Measurements from ENCODE around the gene PARVA. TPM values are rescaled to one million over a fixed set of nuclear protein-coding genes. Genes with fewer than 3 reads are reported as not detected.

Gene PARVA
- total and polyA plus RNA-seq, 2 donors (not counting 1 experiment from before 2014, with no cell fraction given): 27.7 to 195 TPM

GRCh38 chr11:12469451-12469850, 92.1 kb downstream of the PARVA start:
- H3K36me3 ChIP-seq (ENCODE audit: control insufficient read depth, insufficient read depth, low read length): peaks cover 4% of the 10 kb centered on the region
- no peaks in the 10 kb centered on the region for H4K20me1 ChIP-seq (ENCODE audit: control insufficient read depth, extremely low read depth, insufficient read depth, low read length)
- H3K9ac ChIP-seq (ENCODE audit: insufficient read depth, low read length): no peak overlapping the region
- H3K9me3 ChIP-seq (ENCODE audit: control insufficient read depth, insufficient read depth, low read depth, low read length): no peaks in the 10 kb centered on the region
- H2AFZ ChIP-seq (ENCODE audit: low read length): no peak overlapping the region
- peaks cover 40% of the 10 kb centered on the region for H3K79me2 ChIP-seq (ENCODE audit: control insufficient read depth, insufficient read depth, low read length)
- peak overlapping the region; percentile 82 for H3K4me2 ChIP-seq (ENCODE audit: extremely low read depth, insufficient read depth, low read length)
- peaks cover 8% of the 10 kb centered on the region for H3K4me1 ChIP-seq (ENCODE audit: control insufficient read depth, extremely low read depth, insufficient read depth, low read length)
- peak overlapping the region in 2 of 4 experiments; percentile 7 to 17 for H3K4me3 ChIP-seq (replicated peaks in 1 of 4; ENCODE audit: control extremely low read depth in 1 of 4, insufficient read depth in 1 of 4, low read depth in 3 of 4, low read length in 4 of 4)
- peak overlapping the region; percentile 19 for H3K27ac ChIP-seq (ENCODE audit: insufficient read depth, low read length)
- H3K27me3 ChIP-seq (ENCODE audit: control insufficient read depth, insufficient read depth, low read length): no peaks in the 10 kb centered on the region
- peak; percentile 21 to 67 for DNase-seq (ENCODE audit: low read depth in 2 of 2)
- no peak for TF ChIP-seq EZH2 (IDR thresholded peaks at IDR 0.05; ENCODE audit: low read length, missing control alignments)
- TF ChIP-seq CTCF (conservative IDR thresholded peaks at IDR 0.05 in 1 of 2, IDR thresholded peaks at IDR 0.05 in 1 of 2; ENCODE audit: low read depth in 1 of 2, low read length in 2 of 2): no peak

- H3K4me1 ChIP-seq (ENCODE audit: control insufficient read depth, extremely low read depth, insufficient read depth, low read length): peaks cover 8% of the 10 kb centered on the region
- no peaks in the 10 kb centered on the region for H4K20me1 ChIP-seq (ENCODE audit: control insufficient read depth, extremely low read depth, insufficient read depth, low read length)
Measured at GRCh38 chr11:12470236-12470635, 92.9 kb downstream of the PARVA start.

GRCh38 chr11:12472401-12473005, 95.1 kb downstream of the PARVA start:
- DNase-seq (ENCODE audit: low read depth in 2 of 2): peak in 1 of 2 donors; percentile 40
- TF ChIP-seq EZH2 (IDR thresholded peaks at IDR 0.05; ENCODE audit: low read length, missing control alignments): no peak
- TF ChIP-seq CTCF (conservative IDR thresholded peaks at IDR 0.05 in 1 of 2, IDR thresholded peaks at IDR 0.05 in 1 of 2; ENCODE audit: low read depth in 1 of 2, low read length in 2 of 2): no peak
- Histone ChIP-seq H3K79me2 (ENCODE audit: control insufficient read depth, insufficient read depth, low read length) (peaks cover 37% of the 10 kb centered on the region), H3K27ac (ENCODE audit: insufficient read depth, low read length) (no peak overlapping the region), H3K36me3 (ENCODE audit: control insufficient read depth, insufficient read depth, low read length) (peaks cover 11% of the 10 kb centered on the region), H2AFZ (ENCODE audit: low read length) (no peak overlapping the region), H3K4me3 (replicated peaks in 1 of 4; ENCODE audit: control extremely low read depth in 1 of 4, insufficient read depth in 1 of 4, low read depth in 3 of 4, low read length in 4 of 4) (no peak overlapping the region), H3K4me1 (ENCODE audit: control insufficient read depth, extremely low read depth, insufficient read depth, low read length) (peaks cover 8% of the 10 kb centered on the region), H3K9ac (ENCODE audit: insufficient read depth, low read length) (no peak overlapping the region), H3K27me3 (ENCODE audit: control insufficient read depth, insufficient read depth, low read length) (no peaks in the 10 kb centered on the region), H4K20me1 (ENCODE audit: control insufficient read depth, extremely low read depth, insufficient read depth, low read length) (no peaks in the 10 kb centered on the region), H3K9me3 (ENCODE audit: control insufficient read depth, insufficient read depth, low read depth, low read length) (no peaks in the 10 kb centered on the region), H3K4me2 (ENCODE audit: extremely low read depth, insufficient read depth, low read length) (no peak overlapping the region)

More at GRCh38 chr11:12470236-12470635, 92.9 kb downstream of the PARVA start:
- peaks cover 40% of the 10 kb centered on the region for H3K79me2 ChIP-seq (ENCODE audit: control insufficient read depth, insufficient read depth, low read length)
- no peaks in the 10 kb centered on the region for H3K9me3 ChIP-seq (ENCODE audit: control insufficient read depth, insufficient read depth, low read depth, low read length)
- no peaks in the 10 kb centered on the region for H3K27me3 ChIP-seq (ENCODE audit: control insufficient read depth, insufficient read depth, low read length)
- no peak overlapping the region for H3K4me3 ChIP-seq (replicated peaks in 1 of 4; ENCODE audit: control extremely low read depth in 1 of 4, insufficient read depth in 1 of 4, low read depth in 3 of 4, low read length in 4 of 4)
- no peak overlapping the region for H3K4me2 ChIP-seq (ENCODE audit: extremely low read depth, insufficient read depth, low read length)
- no peak for TF ChIP-seq CTCF (conservative IDR thresholded peaks at IDR 0.05 in 1 of 2, IDR thresholded peaks at IDR 0.05 in 1 of 2; ENCODE audit: low read depth in 1 of 2, low read length in 2 of 2)
- TF ChIP-seq EZH2 (IDR thresholded peaks at IDR 0.05; ENCODE audit: low read length, missing control alignments): no peak
- H3K27ac ChIP-seq (ENCODE audit: insufficient read depth, low read length): no peak overlapping the region
- no peak for DNase-seq (ENCODE audit: low read depth in 2 of 2)
- no peak overlapping the region for H2AFZ ChIP-seq (ENCODE audit: low read length)
- no peak overlapping the region for H3K9ac ChIP-seq (ENCODE audit: insufficient read depth, low read length)
- H3K36me3 ChIP-seq (ENCODE audit: control insufficient read depth, insufficient read depth, low read length): peaks cover 8% of the 10 kb centered on the region
